Liver (tissue), 9 donors: ENCODE data around the gene MARCHF2. TPM values are rescaled to one million over a fixed set of nuclear protein-coding genes. Genes with fewer than 3 reads are reported as not detected.
A peak's percentile ranks its signal among the peaks of the same experiment; 100 is the strongest.

Experiments used
- DNase-seq: peaks from one replicate; pipeline ENCODE4 v3.0.0-alpha.2; 2017; ENCODE audit warnings: low spot score
- H3K27ac ChIP-seq, 2 donors: one replicate each; pipeline ENCODE4 v1.7.0; 2013; ENCODE audit warnings: inconsistent platforms in 2 of 2, low read length in 2 of 2, control low read depth in 1 of 2, low read depth in 1 of 2, mild to moderate bottlenecking in 1 of 2
- H3K27me3 ChIP-seq, 4 donors: one replicate each; pipeline versions ENCODE4 v1.6.1 to v1.7.0; 2013; ENCODE audit warnings: low read length in 3 of 4, inconsistent platforms in 1 of 4, mild to moderate bottlenecking in 1 of 4, moderate library complexity in 1 of 4; ENCODE audit not compliant: control insufficient read depth in 4 of 4, insufficient read depth in 4 of 4
- H3K36me3 ChIP-seq, 4 donors: one replicate each; pipeline versions ENCODE4 v1.6.1 to v1.7.0; 2013; ENCODE audit warnings: low read length in 3 of 4, mild to moderate bottlenecking in 3 of 4, low read depth in 1 of 4, moderate library complexity in 1 of 4; ENCODE audit not compliant: control insufficient read depth in 4 of 4, insufficient read depth in 3 of 4
- H3K4me1 ChIP-seq, 4 donors: one replicate each; pipeline versions ENCODE4 v1.6.1 to v1.7.0; 2013; ENCODE audit warnings: low read length in 3 of 4, mild to moderate bottlenecking in 3 of 4, moderate library complexity in 1 of 4; ENCODE audit not compliant: control insufficient read depth in 4 of 4, insufficient read depth in 4 of 4
- H3K4me3 ChIP-seq, 3 donors: one replicate each; pipeline versions ENCODE4 v1.6.1 to v1.7.0; 2013; ENCODE audit warnings: low read length in 3 of 3, control low read depth in 1 of 3, low read depth in 1 of 3, mild to moderate bottlenecking in 1 of 3
- H3K9ac ChIP-seq, 2 donors: one replicate each; pipeline ENCODE4 v1.7.0; 2013; ENCODE audit warnings: low read length in 2 of 2, mild to moderate bottlenecking in 2 of 2, moderate library complexity in 2 of 2, control low read depth in 1 of 2, low read depth in 1 of 2
- H3K9me3 ChIP-seq, 4 donors: one replicate each; pipeline versions ENCODE4 v1.6.1 to v1.7.0; 2013; ENCODE audit warnings: low read length in 3 of 4; ENCODE audit not compliant: control insufficient read depth in 4 of 4
- ATF3 ChIP-seq: IDR thresholded peaks from 2 replicates; pipeline ENCODE4 v1.6.1; 2016; ENCODE audit warnings: antibody characterized with exemption
- CTCF ChIP-seq: fragments of 150-350 bp; IDR thresholded peaks from 2 replicates; pipeline ENCODE4 v1.5.1; 2017; ENCODE audit warnings: improper control_type of control experiment, low read depth, low read length; ENCODE audit not compliant: missing input control
- EGR1 ChIP-seq, 2 donors: IDR thresholded peaks; 2 replicates each; pipeline ENCODE4 v1.6.1; 2016 to 2018; ENCODE audit warnings: antibody characterized with exemption in 2 of 2, low read depth in 2 of 2
- FOXA1 ChIP-seq: IDR thresholded peaks from 2 replicates; pipeline ENCODE4 v1.6.1; 2016; ENCODE audit warnings: antibody characterized with exemption
- FOXA2 ChIP-seq: IDR thresholded peaks from 2 replicates; pipeline ENCODE4 v1.6.1; 2016; ENCODE audit warnings: antibody characterized with exemption
- GABPA ChIP-seq, 2 donors: IDR thresholded peaks in 1 of 2; conservative IDR thresholded peaks in 1 of 2; 2 replicates each; pipeline ENCODE4 v1.6.1; 2016; ENCODE audit warnings: antibody characterized with exemption in 2 of 2, mild to moderate bottlenecking in 1 of 2, moderate library complexity in 1 of 2
- HNF4A ChIP-seq, 2 donors: conservative IDR thresholded peaks; 2 replicates each; pipeline ENCODE4 v1.6.1; 2016; ENCODE audit warnings: antibody characterized with exemption in 2 of 2, mild to moderate bottlenecking in 2 of 2
- HNF4G ChIP-seq: IDR thresholded peaks from 2 replicates; pipeline ENCODE4 v1.6.1; 2016; ENCODE audit warnings: antibody characterized with exemption
- JUND ChIP-seq, 2 donors: IDR thresholded peaks; 2 replicates each; pipeline ENCODE4 v1.6.1; 2016; ENCODE audit warnings: antibody characterized with exemption in 2 of 2
- MAX ChIP-seq: IDR thresholded peaks from 2 replicates; pipeline ENCODE4 v1.6.1; 2016; ENCODE audit warnings: antibody characterized with exemption
- NR2F2 ChIP-seq: IDR thresholded peaks from 2 replicates; pipeline ENCODE4 v1.6.1; 2016; ENCODE audit warnings: antibody characterized with exemption
- RAD21 ChIP-seq, 2 donors: IDR thresholded peaks; 2 replicates each; pipeline ENCODE4 v1.6.1; 2016; ENCODE audit warnings: antibody characterized with exemption in 2 of 2, mild to moderate bottlenecking in 2 of 2
- REST ChIP-seq: IDR thresholded peaks from 2 replicates; pipeline ENCODE4 v1.6.1; 2016; ENCODE audit warnings: antibody characterized with exemption, mild to moderate bottlenecking
- RXRA ChIP-seq, 2 donors: IDR thresholded peaks; 2 replicates each; pipeline ENCODE4 v1.6.1; 2017 to 2018; ENCODE audit warnings: antibody characterized with exemption in 2 of 2, mild to moderate bottlenecking in 1 of 2
- SP1 ChIP-seq: IDR thresholded peaks from 2 replicates; pipeline ENCODE4 v1.6.1; 2018; ENCODE audit warnings: antibody characterized with exemption, mild to moderate bottlenecking
- TAF1 ChIP-seq: conservative IDR thresholded peaks from 2 replicates; pipeline ENCODE4 v1.6.1; 2016; ENCODE audit warnings: antibody characterized with exemption, mild to moderate bottlenecking
- YY1 ChIP-seq: IDR thresholded peaks from 2 replicates; pipeline ENCODE4 v1.6.1; 2016; ENCODE audit warnings: antibody characterized with exemption, mild to moderate bottlenecking
- ZBTB33 ChIP-seq: IDR thresholded peaks from 2 replicates; pipeline ENCODE4 v1.6.1; 2016; ENCODE audit warnings: antibody characterized with exemption
- WGBS: extraction: QIAGEN DNeasy Blood & Tissue Kit; methylation state at CpG from one replicate; pipeline ENCODE4 v1.1.7; 2013; 5-methylcytosine and 5-hydroxymethylcytosine counted together
- polyA plus RNA-seq, 2 donors: library from polyadenylated mRNA; stranded (reverse) in 1 of 2; unstranded in 1 of 2; fragments of 200-250 nt in 1 of 2; fragments of >200 nt in 1 of 2; fragmentation: Nextera tagmentation in 1 of 2; extraction: Ambion mirVana in 1 of 2; gene quantifications; one replicate each; pipeline versions ENCODE4 v1.2.1 to v1.2.3, GENCODE V29; 2013 to 2015
- total RNA-seq, 2 donors: library from RNA; depleted of rRNA; stranded (reverse); fragments of >200 nt; gene quantifications; one replicate each; pipeline ENCODE4 v1.2.3, GENCODE V29; 2014
- donor health status: healthy.
- donor health status: healthy.
- donor health status: healthy.
- donor health status: healthy.
- donor health status: healthy.

Gene MARCHF2
- total and polyA plus RNA-seq, 4 donors: 21.6 to 89.5 (median 58.8) TPM

- H3K36me3 ChIP-seq: peaks cover 0 to 3% (median 0%) of the 10 kb centered on the region in 4 donors
- DNase-seq: no peak
- H3K4me3 ChIP-seq: no peak overlapping the region
- no peaks in the 10 kb centered on the region for H3K9me3 ChIP-seq
- TF ChIP-seq RXRA (IDR thresholded peaks at IDR 0.05) (no peak), ATF3 (no peak), HNF4A (conservative IDR thresholded peaks at IDR 0.05) (no peak), REST (no peak), TAF1 (no peak), YY1 (no peak), JUND (IDR thresholded peaks at IDR 0.05) (no peak), NR2F2 (no peak), RAD21 (IDR thresholded peaks at IDR 0.05) (no peak), ZBTB33 (no peak), GABPA (IDR thresholded peaks at IDR 0.05 in 1 of 2, conservative IDR thresholded peaks at IDR 0.05 in 1 of 2) (no peak), SP1 (no peak), CTCF (no peak), FOXA2 (no peak), MAX (no peak), HNF4G (no peak), FOXA1 (no peak), EGR1 (IDR thresholded peaks at IDR 0.05; ENCODE audit: low read depth in 2 of 2) (no peak)
- no peak overlapping the region for H3K9ac ChIP-seq
- peaks cover 6 to 25% (median 12%) of the 10 kb centered on the region in 4 donors for H3K4me1 ChIP-seq
- WGBS: 95% methylated on average over 4 of the region's 4 CpGs
- H3K27me3 ChIP-seq: no peaks in the 10 kb centered on the region
- H3K27ac ChIP-seq: peak overlapping the region; percentile 95 to 100
Measured at GRCh38 chr19:8386990-8387389, 26.1 kb upstream of the MARCHF2 start.
